HepG2 (cell line): ENCODE results near the gene ACSM6. TPM values are rescaled to one million over a fixed set of nuclear protein-coding genes. Genes with fewer than 3 reads are reported as not detected.

ENCODE experiments used
- ATF7 ChIP-seq, 2 experiments: fragments of 450-650 bp in 1 of 2; sonication (generic) in 1 of 2; formaldehyde crosslinking in 1 of 2; IDR thresholded peaks; 2 replicates each; pipeline versions ENCODE4 v1.4.0 to v1.6.1; 2016 to 2020; ENCODE audit warnings: antibody characterized with exemption in 1 of 2, mild to moderate bottlenecking in 1 of 2, missing genetic modification reagents in 1 of 2
- KAT2B ChIP-seq: fragments of 150-350 bp; IDR thresholded peaks from 2 replicates; pipeline ENCODE4 v1.6.1; 2014; ENCODE audit warnings: low read depth, low read length, borderline replicate concordance
- MYNN ChIP-seq: sonication (generic); formaldehyde crosslinking; IDR thresholded peaks from 2 replicates; pipeline ENCODE4 v1.4.0; 2020; ENCODE audit warnings: mild to moderate bottlenecking, low read depth, missing genetic modification reagents
- SRSF4 ChIP-seq: fragments of 200-400 bp; formaldehyde crosslinking; IDR thresholded peaks from one replicate; pipeline ENCODE4 v1.6.1; 2018; ENCODE audit warnings: mild to moderate bottlenecking, low read depth, low read length, moderate library complexity; ENCODE audit not compliant: poor library complexity, severe bottlenecking
- TBX2 ChIP-seq: sonication (generic); formaldehyde crosslinking; IDR thresholded peaks from 2 replicates; pipeline ENCODE4 v1.5.0; 2020; ENCODE audit warnings: missing genetic modification reagents, mild to moderate bottlenecking, borderline replicate concordance
- THYN1 ChIP-seq: sonication (generic); formaldehyde crosslinking; IDR thresholded peaks from 2 replicates; pipeline ENCODE4 v1.8.1; 2023; ENCODE audit warnings: low read depth, mild to moderate bottlenecking, moderate library complexity, missing genetic modification reagents, borderline replicate concordance
- ZNF205 ChIP-seq: IDR thresholded peaks from 2 replicates; pipeline ENCODE4 v1.6.1; 2018; ENCODE audit warnings: missing biosample characterization, missing genetic modification reagents
- ZNF24 ChIP-seq: fragments of 450-650 bp; IDR thresholded peaks from 2 replicates; pipeline ENCODE4 v1.6.1; 2017; ENCODE audit warnings: antibody characterized with exemption, mild to moderate bottlenecking
- ZNF282 ChIP-seq: fragments of 450-650 bp; IDR thresholded peaks from 2 replicates; pipeline ENCODE4 v1.6.1; 2018; ENCODE audit not compliant: partially characterized antibody
- ZNF557 ChIP-seq: sonication (generic); formaldehyde crosslinking; IDR thresholded peaks from 2 replicates; pipeline ENCODE4 v1.4.0; 2020; ENCODE audit warnings: missing genetic modification reagents
- ZNF562 ChIP-seq: sonication (generic); formaldehyde crosslinking; IDR thresholded peaks from 2 replicates; pipeline ENCODE4 v1.8.0; 2022; ENCODE audit warnings: missing genetic modification reagents, borderline replicate concordance
- ZNF644 ChIP-seq: IDR thresholded peaks from 2 replicates; pipeline ENCODE4 v1.6.1; 2016; ENCODE audit warnings: low read depth
- ZNF672 ChIP-seq: sonication (generic); formaldehyde crosslinking; IDR thresholded peaks from 2 replicates; pipeline ENCODE4 v1.8.1; 2022; ENCODE audit warnings: missing genetic modification reagents
- ZSCAN25 ChIP-seq: sonication (generic); formaldehyde crosslinking; IDR thresholded peaks from 2 replicates; pipeline ENCODE4 v1.8.0; 2022; ENCODE audit warnings: mild to moderate bottlenecking, missing genetic modification reagents
- ZZZ3 ChIP-seq: sonication (generic); formaldehyde crosslinking; IDR thresholded peaks from 2 replicates; pipeline ENCODE4 v1.4.0; 2020; ENCODE audit warnings: missing genetic modification reagents, mild to moderate bottlenecking, borderline replicate concordance
- polyA plus RNA-seq, 8 experiments: library from polyadenylated mRNA; depleted of rRNA in 3 of 8; stranded (reverse) in 7 of 8; unstranded in 1 of 8; fragments of >200 nt; fragmentation: Illumina TruSeq in 4 of 8; extraction: Trizol in 4 of 8; gene quantifications; 2 replicates each; pipeline versions ENCODE4 v1.2.1 to v1.2.3, GENCODE V29; 2011 to 2016; ENCODE audit warnings: low read depth in 4 of 8, missing spikeins in 1 of 8, mixed read lengths in 1 of 8; ENCODE audit not compliant: insufficient read depth in 1 of 8
- total RNA-seq, 5 experiments: library from RNA; depleted of rRNA; stranded (reverse); fragments of >200 nt; fragmentation: Illumina TruSeq; extraction: Trizol; gene quantifications; 2 replicates each; pipeline ENCODE4 v1.2.3, GENCODE V29; 2016; ENCODE audit warnings: low read depth in 1 of 5
- TF ChIP-seq, protein P1 (sequence below): sonication (generic); formaldehyde crosslinking; IDR thresholded peaks from 2 replicates; pipeline ENCODE4 v1.5.0; 2020; ENCODE audit warnings: missing genetic modification reagents
- TF ChIP-seq, protein P2 (sequence below): sonication (generic); formaldehyde crosslinking; conservative IDR thresholded peaks from 2 replicates; pipeline ENCODE4 v1.4.0; 2020; ENCODE audit warnings: missing genetic modification reagents
- TF ChIP-seq, protein P3 (sequence below): sonication (generic); formaldehyde crosslinking; IDR thresholded peaks from 2 replicates; pipeline ENCODE4 v1.5.1; 2020; ENCODE audit warnings: mild to moderate bottlenecking, missing genetic modification reagents, borderline replicate concordance
- TF ChIP-seq, protein P4 (sequence below): IDR thresholded peaks from 2 replicates; pipeline ENCODE4 v1.6.1; 2016; ENCODE audit warnings: control low read depth
- TF ChIP-seq, protein P5 (sequence below): IDR thresholded peaks from 2 replicates; pipeline ENCODE4 v1.6.1; 2012; ENCODE audit warnings: low read depth, low read length, improper control_type of control experiment
- TF ChIP-seq, protein P6 (sequence below): IDR thresholded peaks from 2 replicates; pipeline ENCODE4 v1.6.1; 2016; ENCODE audit warnings: missing compliant biosample characterization, missing genetic modification reagents, borderline replicate concordance

The ACSM6 gene
- total and polyA plus RNA-seq, 2 of the 13 experiments (the other 11 are each of a cell fraction or from before 2014, with no cell fraction given), result not detected

DNA sequence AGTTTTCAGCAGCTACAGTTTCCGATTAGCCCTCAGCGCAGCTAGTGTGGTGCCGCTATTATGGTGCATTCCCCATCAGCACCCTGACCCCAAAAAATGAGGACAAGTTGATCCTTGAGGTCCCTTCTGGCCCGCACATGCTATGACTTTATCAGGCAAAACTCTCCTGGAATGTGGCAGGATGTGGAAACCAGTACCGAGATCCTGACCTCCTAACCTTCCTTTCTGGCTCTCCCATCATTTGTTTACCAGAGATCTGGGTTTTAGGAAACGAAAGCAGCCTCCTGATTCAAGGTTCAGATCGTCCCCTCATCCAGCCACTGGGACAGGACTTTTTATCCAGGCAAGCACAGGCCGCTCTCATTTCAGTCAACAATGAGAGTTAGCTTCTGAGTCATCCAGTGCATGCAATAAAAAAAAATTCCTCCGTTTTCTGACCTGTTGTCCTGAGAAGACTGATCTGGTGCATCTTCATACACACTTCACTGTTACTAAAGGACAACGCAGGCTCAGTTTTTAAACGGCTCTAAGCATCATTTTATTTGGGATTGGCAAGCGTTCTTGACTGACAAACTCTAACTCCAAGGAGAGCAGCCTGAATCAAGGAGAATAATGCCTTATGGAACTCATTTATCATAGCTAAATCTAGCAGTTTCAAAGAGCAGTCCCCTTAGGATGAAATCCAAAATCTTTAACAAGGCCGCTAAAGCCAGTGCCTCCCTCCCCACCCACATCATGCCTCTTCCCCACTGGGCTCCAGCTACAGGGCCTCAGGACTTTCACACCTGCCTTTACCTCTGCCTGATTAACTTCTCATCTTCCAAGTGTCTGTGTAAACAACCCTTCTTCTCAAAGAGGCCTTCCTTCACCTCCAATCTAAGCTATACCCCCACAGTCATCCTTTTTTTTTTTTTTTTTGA is 79.6 kb downstream of the ACSM6 start (continued):
- no peak for TF ChIP-seq ZZZ3 (CRISPR knock-in tag)
- peak; percentile 75; the same call in 1 of the 2 replicates for TF ChIP-seq TBX2
- 0 out of 2 replicates have a peak, but pooled peaks have one; percentile 2 for TF ChIP-seq ATF7 (IDR thresholded peaks at IDR 0.05)
- TF ChIP-seq ATF7 (CRISPR knock-in tag; IDR thresholded peaks at IDR 0.05), result peak; percentile 63; the same call in 1 of the 2 replicates
- no peak for TF ChIP-seq MYNN (CRISPR knock-in tag)
- TF ChIP-seq ZNF644 (CRISPR knock-in tag), result peak; percentile 60; the same call in 1 of the 2 replicates
- no peak for TF ChIP-seq ZNF24
- no peak for TF ChIP-seq ZNF672
- no peak for TF ChIP-seq THYN1 (CRISPR knock-in tag)
- no peak for TF ChIP-seq ZNF562
- TF ChIP-seq ZNF205 (CRISPR knock-in tag), result no peak
- TF ChIP-seq ZNF282, result no peak
- TF ChIP-seq ZNF557 (CRISPR knock-in tag), result 0 out of 2 replicates have a peak, but pooled peaks have one; percentile 50
- TF ChIP-seq, protein P1, sequence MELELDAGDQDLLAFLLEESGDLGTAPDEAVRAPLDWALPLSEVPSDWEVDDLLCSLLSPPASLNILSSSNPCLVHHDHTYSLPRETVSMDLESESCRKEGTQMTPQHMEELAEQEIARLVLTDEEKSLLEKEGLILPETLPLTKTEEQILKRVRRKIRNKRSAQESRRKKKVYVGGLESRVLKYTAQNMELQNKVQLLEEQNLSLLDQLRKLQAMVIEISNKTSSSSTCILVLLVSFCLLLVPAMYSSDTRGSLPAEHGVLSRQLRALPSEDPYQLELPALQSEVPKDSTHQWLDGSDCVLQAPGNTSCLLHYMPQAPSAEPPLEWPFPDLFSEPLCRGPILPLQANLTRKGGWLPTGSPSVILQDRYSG, result no peak
- TF ChIP-seq, protein P2, sequence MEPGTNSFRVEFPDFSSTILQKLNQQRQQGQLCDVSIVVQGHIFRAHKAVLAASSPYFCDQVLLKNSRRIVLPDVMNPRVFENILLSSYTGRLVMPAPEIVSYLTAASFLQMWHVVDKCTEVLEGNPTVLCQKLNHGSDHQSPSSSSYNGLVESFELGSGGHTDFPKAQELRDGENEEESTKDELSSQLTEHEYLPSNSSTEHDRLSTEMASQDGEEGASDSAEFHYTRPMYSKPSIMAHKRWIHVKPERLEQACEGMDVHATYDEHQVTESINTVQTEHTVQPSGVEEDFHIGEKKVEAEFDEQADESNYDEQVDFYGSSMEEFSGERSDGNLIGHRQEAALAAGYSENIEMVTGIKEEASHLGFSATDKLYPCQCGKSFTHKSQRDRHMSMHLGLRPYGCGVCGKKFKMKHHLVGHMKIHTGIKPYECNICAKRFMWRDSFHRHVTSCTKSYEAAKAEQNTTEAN (CRISPR knock-in tag), result peak; percentile 72; the same call in 1 of the 2 replicates
- TF ChIP-seq, protein P3, sequence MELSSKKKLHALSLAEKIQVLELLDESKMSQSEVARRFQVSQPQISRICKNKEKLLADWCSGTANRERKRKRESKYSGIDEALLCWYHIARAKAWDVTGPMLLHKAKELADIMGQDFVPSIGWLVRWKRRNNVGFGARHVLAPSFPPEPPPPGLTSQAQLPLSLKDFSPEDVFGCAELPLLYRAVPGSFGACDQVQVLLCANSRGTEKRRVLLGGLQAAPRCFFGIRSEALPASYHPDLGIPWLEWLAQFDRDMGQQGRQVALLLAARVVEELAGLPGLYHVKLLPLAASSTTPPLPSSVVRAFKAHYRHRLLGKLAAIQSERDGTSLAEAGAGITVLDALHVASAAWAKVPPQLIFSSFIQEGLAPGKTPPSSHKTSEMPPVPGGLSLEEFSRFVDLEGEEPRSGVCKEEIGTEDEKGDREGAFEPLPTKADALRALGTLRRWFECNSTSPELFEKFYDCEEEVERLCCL (CRISPR knock-in tag), result no peak
- TF ChIP-seq, protein P4, sequence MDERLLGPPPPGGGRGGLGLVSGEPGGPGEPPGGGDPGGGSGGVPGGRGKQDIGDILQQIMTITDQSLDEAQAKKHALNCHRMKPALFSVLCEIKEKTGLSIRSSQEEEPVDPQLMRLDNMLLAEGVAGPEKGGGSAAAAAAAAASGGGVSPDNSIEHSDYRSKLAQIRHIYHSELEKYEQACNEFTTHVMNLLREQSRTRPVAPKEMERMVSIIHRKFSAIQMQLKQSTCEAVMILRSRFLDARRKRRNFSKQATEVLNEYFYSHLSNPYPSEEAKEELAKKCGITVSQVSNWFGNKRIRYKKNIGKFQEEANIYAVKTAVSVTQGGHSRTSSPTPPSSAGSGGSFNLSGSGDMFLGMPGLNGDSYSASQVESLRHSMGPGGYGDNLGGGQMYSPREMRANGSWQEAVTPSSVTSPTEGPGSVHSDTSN (CRISPR knock-in tag), result no peak
- no peak for TF ChIP-seq KAT2B
- no peak for TF ChIP-seq ZSCAN25 (CRISPR knock-in tag)
- TF ChIP-seq, protein P5, sequence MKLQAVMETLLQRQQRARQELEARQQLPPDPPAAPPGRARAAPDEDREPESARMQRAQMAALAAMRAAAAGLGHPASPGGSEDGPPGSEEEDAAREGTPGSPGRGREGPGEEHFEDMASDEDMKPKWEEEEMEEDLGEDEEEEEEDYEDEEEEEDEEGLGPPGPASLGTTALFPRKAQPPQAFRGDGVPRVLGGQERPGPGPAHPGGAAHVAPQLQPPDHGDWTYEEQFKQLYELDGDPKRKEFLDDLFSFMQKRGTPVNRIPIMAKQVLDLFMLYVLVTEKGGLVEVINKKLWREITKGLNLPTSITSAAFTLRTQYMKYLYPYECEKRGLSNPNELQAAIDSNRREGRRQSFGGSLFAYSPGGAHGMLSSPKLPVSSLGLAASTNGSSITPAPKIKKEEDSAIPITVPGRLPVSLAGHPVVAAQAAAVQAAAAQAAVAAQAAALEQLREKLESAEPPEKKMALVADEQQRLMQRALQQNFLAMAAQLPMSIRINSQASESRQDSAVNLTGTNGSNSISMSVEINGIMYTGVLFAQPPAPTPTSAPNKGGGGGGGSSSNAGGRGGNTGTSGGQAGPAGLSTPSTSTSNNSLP, result peak; percentile 88
- TF ChIP-seq, protein P6, sequence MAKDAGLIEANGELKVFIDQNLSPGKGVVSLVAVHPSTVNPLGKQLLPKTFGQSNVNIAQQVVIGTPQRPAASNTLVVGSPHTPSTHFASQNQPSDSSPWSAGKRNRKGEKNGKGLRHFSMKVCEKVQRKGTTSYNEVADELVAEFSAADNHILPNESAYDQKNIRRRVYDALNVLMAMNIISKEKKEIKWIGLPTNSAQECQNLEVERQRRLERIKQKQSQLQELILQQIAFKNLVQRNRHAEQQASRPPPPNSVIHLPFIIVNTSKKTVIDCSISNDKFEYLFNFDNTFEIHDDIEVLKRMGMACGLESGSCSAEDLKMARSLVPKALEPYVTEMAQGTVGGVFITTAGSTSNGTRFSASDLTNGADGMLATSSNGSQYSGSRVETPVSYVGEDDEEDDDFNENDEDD (CRISPR knock-in tag), result no peak
- TF ChIP-seq SRSF4, result no peak
